HT1080 (cell line): ENCODE measurements around the gene SPNS2. TPM values are rescaled to one million over a fixed set of nuclear protein-coding genes. Genes with fewer than 3 reads are reported as not detected.
"Not testable (repeated sequence)": the region's sequence is repeated elsewhere in the genome, so short reads cannot be mapped to it uniquely, and the experiment has no call there.

Experiments
- DNase-seq: peaks from one replicate; pipeline ENCODE4 v3.0.0-alpha.2; 2015; ENCODE audit warnings: low read depth
- total RNA-seq: library from RNA; depleted of rRNA; stranded (reverse); fragments of >200 nt; shearing (Covaris generic); gene quantifications from 2 replicates; pipeline ENCODE4 v1.2.3, GENCODE V29; 2014

The SPNS2 gene
- total RNA-seq, 1 experiment from 2014 or later: 0.27 TPM

GRCh38 chr17:4562015-4562969, 63.6 kb downstream of the SPNS2 start:
- no peak for DNase-seq

GRCh38 chr17:4565209-4566141, 66.8 kb downstream of the SPNS2 start:
- peak; percentile 52 for DNase-seq

- DNase-seq: peak; percentile 36
These were observed 68.1 kb downstream of the SPNS2 start for GRCh38 chr17:4566785-4567184.

- no peak for DNase-seq
These were observed 70.9 kb downstream of the SPNS2 start for GRCh38 chr17:4569591-4569990.

GRCh38 chr17:4572131-4572530, 73.5 kb downstream of the SPNS2 start:
- no peak for DNase-seq

GRCh38 chr17:4573115-4573514, 74.4 kb downstream of the SPNS2 start:
- DNase-seq: no peak

GRCh38 chr17:4573669-4574068, 75.0 kb downstream of the SPNS2 start:
- no peak for DNase-seq

GRCh38 chr17:4574448-4575045, 75.9 kb downstream of the SPNS2 start:
- DNase-seq: no peak

- no peak for DNase-seq
These were observed 77.5 kb downstream of the SPNS2 start for GRCh38 chr17:4576161-4576558.

- no peak for DNase-seq
These were observed 78.1 kb downstream of the SPNS2 start for GRCh38 chr17:4576729-4577322.

- DNase-seq: no peak
These were observed 78.8 kb downstream of the SPNS2 start for GRCh38 chr17:4577386-4577993.

GRCh38 chr17:4578349-4578748, 79.7 kb downstream of the SPNS2 start:
- DNase-seq: not testable (repeated sequence)

- no peak for DNase-seq
These were observed 81.0 kb downstream of the SPNS2 start for GRCh38 chr17:4579678-4580077.

- no peak for DNase-seq
These were observed 81.6 kb downstream of the SPNS2 start for GRCh38 chr17:4580291-4580690.

GRCh38 chr17:4582101-4582501, 83.4 kb downstream of the SPNS2 start:
- no peak for DNase-seq

- no peak for DNase-seq
These were observed 84.0 kb downstream of the SPNS2 start for GRCh38 chr17:4582691-4583090.

- DNase-seq: no peak
These were observed 84.5 kb downstream of the SPNS2 start for GRCh38 chr17:4583206-4583605.

- DNase-seq: no peak
These were observed 85.1 kb downstream of the SPNS2 start for GRCh38 chr17:4583782-4584100.

- no peak for DNase-seq
These were observed 85.6 kb downstream of the SPNS2 start, which contains the start of gene SMTNL2 for GRCh38 chr17:4584101-4584916. SMTNL2 (plus strand) TSS chr17:4584529; CDS start chr17:4584606, 77 bp downstream.
